RWPE2 (cell line): ENCODE data around the gene G6PC1.
"Not testable (repeated sequence)": the region's sequence is repeated elsewhere in the genome, so short reads cannot be mapped to it uniquely, and the experiment has no call there.

ENCODE experiments used
- ATAC-seq: fragments of 200-7000 bp; cut with Tn5 transposase; 3 replicates; pipeline ENCODE4 v1.9.1; 2021; ENCODE audit warnings: low read depth
- DNase-seq: peaks from one replicate; pipeline ENCODE4 v3.0.0-alpha.2; 2020; ENCODE audit warnings: low spot score
- H3K27ac ChIP-seq: fragments of 450-650 bp; 2 replicates; pipeline ENCODE4 v1.5.1; 2017; ENCODE audit warnings: mild to moderate bottlenecking; ENCODE audit not compliant: poor library complexity, severe bottlenecking
- H3K27me3 ChIP-seq: fragments of 250-450 bp; sonication (Bioruptor Pico); 2 replicates; pipeline ENCODE4 v1.5.1; 2021; ENCODE audit warnings: mild to moderate bottlenecking, moderate library complexity; ENCODE audit not compliant: insufficient read depth, poor library complexity, severe bottlenecking
- H3K36me3 ChIP-seq: fragments of 250-450 bp; sonication (Bioruptor Pico); 2 replicates; pipeline ENCODE4 v1.5.1; 2020; ENCODE audit warnings: low read depth, mild to moderate bottlenecking, moderate library complexity
- H3K4me1 ChIP-seq: fragments of 250-450 bp; sonication (Bioruptor Pico); 2 replicates; pipeline ENCODE4 v1.5.1; 2021; ENCODE audit warnings: mild to moderate bottlenecking, moderate library complexity; ENCODE audit not compliant: insufficient read depth, poor library complexity, severe bottlenecking
- H3K4me3 ChIP-seq: fragments of 250-450 bp; sonication (Bioruptor Pico); 2 replicates; pipeline ENCODE4 v1.5.1; 2021; ENCODE audit warnings: mild to moderate bottlenecking, moderate library complexity; ENCODE audit not compliant: severe bottlenecking
- H3K9me3 ChIP-seq: fragments of 250-450 bp; sonication (Bioruptor Pico); 2 replicates; pipeline ENCODE4 v1.5.1; 2021; ENCODE audit warnings: mild to moderate bottlenecking, moderate library complexity; ENCODE audit not compliant: severe bottlenecking
- CTCF ChIP-seq: fragments of 450-650 bp; IDR thresholded peaks from one replicate; pipeline ENCODE4 v1.5.1; 2017; ENCODE audit warnings: mild to moderate bottlenecking, moderate library complexity; ENCODE audit not compliant: poor library complexity, severe bottlenecking

G6PC1 gene

GRCh38 chr17:42908872-42909700 is 8.5 kb downstream of the G6PC1 start:
- Histone ChIP-seq H3K27ac (no peak overlapping the region), H3K27me3 (no peaks in the 10 kb centered on the region), H3K4me1 (no peaks in the 10 kb centered on the region), H3K9me3 (no peaks in the 10 kb centered on the region), H3K4me3 (no peak overlapping the region), H3K36me3 (no peaks in the 10 kb centered on the region)
- DNase-seq = no peak
- peak; percentile 27; the same call in 1 of the 3 replicates for ATAC-seq
- no peak for TF ChIP-seq CTCF

- ATAC-seq = no peak; the same call in 2 of the 3 replicates
- Histone ChIP-seq H3K27me3 (no peaks in the 10 kb centered on the region), H3K9me3 (no peaks in the 10 kb centered on the region), H3K4me3 (no peak overlapping the region), H3K36me3 (no peaks in the 10 kb centered on the region), H3K4me1 (no peaks in the 10 kb centered on the region), H3K27ac (no peak overlapping the region)
- no peak for TF ChIP-seq CTCF
- no peak for DNase-seq
Observed at GRCh38 chr17:42913522-42913921, 12.9 kb downstream of the G6PC1 start.

GRCh38 chr17:42913981-42914617 is 13.5 kb downstream of the G6PC1 start:
- H3K27ac ChIP-seq = no peak overlapping the region
- H3K4me3 ChIP-seq = no peak overlapping the region
- H3K36me3 ChIP-seq = no peaks in the 10 kb centered on the region
- no peak for TF ChIP-seq CTCF
- DNase-seq (no peak), ATAC-seq (no peak)
- no peaks in the 10 kb centered on the region for H3K27me3 ChIP-seq
- no peaks in the 10 kb centered on the region for H3K9me3 ChIP-seq
- no peaks in the 10 kb centered on the region for H3K4me1 ChIP-seq

- not testable (repeated sequence) for H3K9me3 ChIP-seq, H3K27ac ChIP-seq, H3K36me3 ChIP-seq, DNase-seq, H3K4me3 ChIP-seq, H3K27me3 ChIP-seq, ATAC-seq, H3K4me1 ChIP-seq
Observed at GRCh38 chr17:42915288-42915687, 14.7 kb downstream of the G6PC1 start.

- H3K9me3 ChIP-seq, H3K4me1 ChIP-seq, H3K27me3 ChIP-seq, H3K36me3 ChIP-seq, DNase-seq, H3K27ac ChIP-seq, ATAC-seq, H3K4me3 ChIP-seq: not testable (repeated sequence)
Observed at GRCh38 chr17:42916388-42917235, 16.0 kb downstream of the G6PC1 start.
